T-helper 17 cell (primary cell): ENCODE results near the gene RXRA. TPM values are rescaled to one million over a fixed set of nuclear protein-coding genes. Genes with fewer than 3 reads are reported as not detected.

Source experiments
- ATAC-seq: fragments of 150-1000 bp; cut with Tn5 transposase; 2 replicates; pipeline ENCODE4 v1.10.0; 2021; ENCODE audit warnings: mild to moderate bottlenecking, moderate library complexity
- DNase-seq, 3 donors: peaks; one replicate each; pipeline versions ENCODE4 v3.0.0 to v3.0.0-alpha.2; 2020 to 2021
- H3K9me3 ChIP-seq: one replicate; pipeline ENCODE4 v1.7.0; 2013; ENCODE audit warnings: low read length, mild to moderate bottlenecking; ENCODE audit not compliant: control insufficient read depth, poor library complexity, severe bottlenecking
- H3K27ac Mint-ChIP-seq: one replicate; pipeline ENCODE4 v1.8.0; 2022; ENCODE audit warnings: mild to moderate bottlenecking, moderate library complexity, mixed read lengths
- H3K27me3 Mint-ChIP-seq: one replicate; pipeline ENCODE4 v1.8.0; 2022; ENCODE audit warnings: mixed read lengths
- H3K36me3 Mint-ChIP-seq: one replicate; pipeline ENCODE4 v1.8.0; 2022; ENCODE audit warnings: low read depth, mixed read lengths
- H3K4me1 Mint-ChIP-seq: one replicate; pipeline ENCODE4 v1.8.0; 2022; ENCODE audit warnings: mild to moderate bottlenecking, mixed read lengths
- H3K4me3 Mint-ChIP-seq: one replicate; pipeline ENCODE4 v1.8.0; 2022; ENCODE audit warnings: mild to moderate bottlenecking, moderate library complexity, mixed read lengths
- total RNA-seq, 4 donors: library from RNA in 2 of 4; stranded (reverse) in 2 of 4; gene quantifications; one replicate each; pipeline ENCODE4 v1.2.3 and lab custom pipeline; 2022 to 2026

RXRA gene
- total RNA-seq, 2 donors from 2014 or later, result 7.5 to 10.6 TPM

DNA sequence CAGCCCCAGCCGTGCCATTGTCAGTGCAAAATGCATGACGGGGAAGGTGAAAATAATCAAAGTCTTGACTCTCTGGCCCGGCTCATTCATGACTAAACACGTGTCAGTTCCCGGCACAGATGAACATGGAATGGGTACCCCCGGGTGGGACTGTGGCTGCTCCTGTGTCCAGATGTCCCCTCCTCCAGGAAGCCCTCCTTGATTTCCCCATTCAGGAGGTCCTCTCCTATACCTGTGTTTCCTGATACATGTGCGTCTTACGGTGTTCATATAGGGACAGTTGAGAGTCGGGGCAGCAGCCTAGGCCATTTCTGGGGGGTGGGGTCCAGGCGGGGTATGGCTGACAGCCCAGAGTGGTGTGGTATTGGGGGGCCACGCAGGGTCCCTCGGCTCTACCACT lies 19.5 kb downstream of the RXRA start:
- no peak overlapping the region for H3K27ac Mint-ChIP-seq

GRCh38 chr9:134346151-134346550 lies 19.9 kb downstream of the RXRA start:
- H3K9me3 ChIP-seq, result no peaks in the 10 kb centered on the region
- Mint-ChIP-seq H3K4me1 (peaks cover 23% of the 10 kb centered on the region), H3K27ac (no peak overlapping the region), H3K27me3 (no peaks in the 10 kb centered on the region), H3K4me3 (no peak overlapping the region), H3K36me3 (no peaks in the 10 kb centered on the region)
- ATAC-seq, result no peak
- no peak for DNase-seq

More for the DNA sequence above, 19.5 kb downstream of the RXRA start:
- no peak for DNase-seq
- no peaks in the 10 kb centered on the region for H3K9me3 ChIP-seq
- H3K27me3 Mint-ChIP-seq, result no peaks in the 10 kb centered on the region
- H3K36me3 Mint-ChIP-seq, result no peaks in the 10 kb centered on the region
- no peak overlapping the region for H3K4me3 Mint-ChIP-seq
- no peak for ATAC-seq
- peaks cover 23% of the 10 kb centered on the region for H3K4me1 Mint-ChIP-seq

GRCh38 chr9:134346840-134347583 lies 20.8 kb downstream of the RXRA start:
- ATAC-seq (no peak), DNase-seq (no peak)
- no peak overlapping the region for H3K27ac Mint-ChIP-seq
- H3K4me1 Mint-ChIP-seq, result peaks cover 27% of the 10 kb centered on the region
- H3K9me3 ChIP-seq, result no peaks in the 10 kb centered on the region
- H3K36me3 Mint-ChIP-seq, result no peaks in the 10 kb centered on the region
- H3K4me3 Mint-ChIP-seq, result no peak overlapping the region
- H3K27me3 Mint-ChIP-seq, result no peaks in the 10 kb centered on the region

DNA sequence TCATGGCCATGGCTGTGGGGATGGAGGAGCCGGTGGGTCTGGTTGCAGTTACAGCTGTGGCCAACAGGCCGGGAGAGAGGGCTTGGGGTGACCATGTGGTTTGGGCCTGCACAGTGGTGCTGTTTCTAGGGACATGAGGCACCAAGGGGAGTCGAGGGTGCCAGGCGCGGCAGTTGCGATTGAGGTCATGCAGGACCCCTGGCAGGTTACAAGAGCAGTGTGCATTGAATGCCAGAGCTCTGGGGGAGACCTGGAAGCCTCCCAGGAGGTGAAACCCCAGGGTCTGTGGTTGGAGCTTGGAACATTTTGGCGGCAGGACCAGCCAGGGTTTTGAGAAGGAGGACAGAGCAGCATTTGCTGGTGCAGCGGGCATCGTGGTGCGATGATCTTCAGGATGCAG lies 21.7 kb downstream of the RXRA start:
- H3K9me3 ChIP-seq, result no peaks in the 10 kb centered on the region
- ATAC-seq (no peak), DNase-seq (no peak)
- H3K4me1 Mint-ChIP-seq, result peaks cover 24% of the 10 kb centered on the region
- H3K27me3 Mint-ChIP-seq, result no peaks in the 10 kb centered on the region
- no peak overlapping the region for H3K27ac Mint-ChIP-seq
- no peaks in the 10 kb centered on the region for H3K36me3 Mint-ChIP-seq
- no peak overlapping the region for H3K4me3 Mint-ChIP-seq

DNA sequence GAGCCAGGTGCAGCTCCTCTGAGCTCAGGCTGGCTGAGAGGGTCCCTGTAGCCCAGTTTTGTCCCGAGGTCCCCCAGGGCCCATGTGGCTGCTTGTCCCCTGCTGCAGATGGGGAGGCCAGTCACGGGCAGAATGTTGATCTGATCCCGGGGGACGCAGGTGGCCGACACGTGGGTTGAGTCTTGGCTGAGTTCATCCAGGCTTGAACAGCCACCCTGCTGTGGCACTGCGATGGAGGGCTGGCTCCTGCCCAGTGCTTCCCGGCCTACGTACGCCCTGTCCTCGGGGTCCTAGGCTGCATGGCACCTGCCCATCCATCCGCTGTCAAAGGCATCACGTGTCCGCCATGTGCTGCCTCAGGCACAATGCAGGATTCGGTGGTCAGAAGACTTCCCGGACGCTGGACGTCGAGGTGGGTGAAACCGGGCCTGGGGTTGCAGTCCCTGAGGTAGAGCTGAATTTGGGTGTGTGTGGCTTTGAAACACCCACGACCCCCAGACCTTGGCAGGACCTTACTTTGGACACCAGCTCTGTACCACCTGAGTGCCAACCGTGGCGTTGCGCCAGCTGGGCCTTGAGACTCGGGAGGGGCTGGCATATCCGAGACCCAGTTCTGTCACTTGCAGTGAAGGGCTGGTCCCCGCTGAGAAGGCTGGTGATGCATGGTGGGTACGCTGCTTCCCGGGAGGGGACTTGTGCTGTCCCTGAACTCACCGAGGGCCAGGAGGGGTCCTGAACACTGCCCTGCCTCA lies 22.3 kb downstream of the RXRA start:
- H3K27ac Mint-ChIP-seq, result no peak overlapping the region

DNA sequence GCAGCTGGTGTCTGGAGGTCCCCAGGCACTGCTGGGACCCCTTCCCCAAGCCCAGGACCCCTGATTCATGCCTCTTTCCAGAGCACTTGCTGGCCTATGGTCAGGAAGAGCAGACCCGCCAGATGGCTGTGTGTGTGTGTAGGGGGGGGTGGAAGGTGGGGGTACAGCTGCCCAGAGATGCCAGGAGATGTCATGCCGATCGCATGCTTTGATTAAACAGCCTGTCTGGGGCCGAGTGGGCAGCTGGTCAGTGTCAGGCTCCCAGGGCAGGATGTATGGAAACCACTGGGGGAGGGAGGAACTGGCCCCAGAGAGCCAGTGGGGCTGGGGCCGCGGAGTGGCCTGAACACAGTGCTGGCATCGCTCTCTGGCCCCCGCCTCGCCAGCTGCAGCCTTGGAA lies 23.7 kb downstream of the RXRA start:
- ATAC-seq (no peak), DNase-seq (no peak)
- Mint-ChIP-seq H3K4me1 (peaks cover 10% of the 10 kb centered on the region), H3K27ac (no peak overlapping the region), H3K27me3 (no peaks in the 10 kb centered on the region), H3K36me3 (no peaks in the 10 kb centered on the region), H3K4me3 (no peak overlapping the region)
- H3K9me3 ChIP-seq, result no peaks in the 10 kb centered on the region

More for the DNA sequence above, 22.3 kb downstream of the RXRA start:
- ATAC-seq (no peak), DNase-seq (no peak)
- Mint-ChIP-seq H3K4me1 (peaks cover 20% of the 10 kb centered on the region), H3K36me3 (no peaks in the 10 kb centered on the region), H3K27me3 (no peaks in the 10 kb centered on the region), H3K4me3 (no peak overlapping the region)
- no peaks in the 10 kb centered on the region for H3K9me3 ChIP-seq

DNA sequence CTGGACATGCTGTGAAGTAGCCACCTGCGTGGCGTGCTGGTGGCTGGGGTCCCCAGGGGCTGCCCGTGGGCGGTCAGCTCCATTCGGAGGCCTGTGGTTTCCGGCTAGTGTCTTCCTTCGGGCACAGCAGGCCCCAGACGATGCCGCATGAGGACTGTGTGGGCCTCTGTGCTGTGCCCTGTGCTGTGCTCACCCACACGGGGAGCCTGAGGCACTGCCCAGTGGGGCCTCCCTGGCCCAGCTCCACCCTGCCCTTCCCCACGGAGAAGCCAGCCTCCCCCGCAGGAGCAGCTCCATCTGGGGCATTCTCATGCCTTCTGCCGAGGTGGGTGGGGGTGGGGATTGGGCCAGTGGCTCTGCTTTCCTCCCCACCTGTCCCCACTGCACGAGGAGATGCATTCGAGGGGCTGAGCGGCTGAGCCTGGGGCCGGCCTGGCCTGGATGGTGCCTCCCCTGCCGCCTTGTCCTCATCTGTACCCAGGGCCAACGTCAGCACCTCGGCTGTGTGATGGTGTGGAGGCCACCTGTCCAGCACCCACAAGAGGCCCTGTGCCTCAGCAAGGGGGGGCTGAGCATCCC lies 24.2 kb downstream of the RXRA start:
- H3K9me3 ChIP-seq, result no peaks in the 10 kb centered on the region
- no peaks in the 10 kb centered on the region for H3K36me3 Mint-ChIP-seq
- ATAC-seq (no peak), DNase-seq (no peak)
- H3K27ac Mint-ChIP-seq, result no peak overlapping the region
- H3K4me3 Mint-ChIP-seq, result no peak overlapping the region
- peaks cover 10% of the 10 kb centered on the region for H3K4me1 Mint-ChIP-seq
- no peaks in the 10 kb centered on the region for H3K27me3 Mint-ChIP-seq

- Mint-ChIP-seq H3K27ac (no peak overlapping the region), H3K4me1 (peaks cover 6% of the 10 kb centered on the region), H3K4me3 (no peak overlapping the region), H3K27me3 (no peaks in the 10 kb centered on the region), H3K36me3 (no peaks in the 10 kb centered on the region)
- ATAC-seq (no peak), DNase-seq (no peak)
- no peaks in the 10 kb centered on the region for H3K9me3 ChIP-seq
Observed at GRCh38 chr9:134351606-134352176, 25.4 kb downstream of the RXRA start.

GRCh38 chr9:134352247-134352933 lies 26.1 kb downstream of the RXRA start:
- DNase-seq, result no peak
- Mint-ChIP-seq H3K4me3 (no peak overlapping the region), H3K27ac (no peak overlapping the region), H3K27me3 (no peaks in the 10 kb centered on the region), H3K36me3 (no peaks in the 10 kb centered on the region), H3K4me1 (peaks cover 6% of the 10 kb centered on the region)
- no peaks in the 10 kb centered on the region for H3K9me3 ChIP-seq
- no peak for ATAC-seq

DNA sequence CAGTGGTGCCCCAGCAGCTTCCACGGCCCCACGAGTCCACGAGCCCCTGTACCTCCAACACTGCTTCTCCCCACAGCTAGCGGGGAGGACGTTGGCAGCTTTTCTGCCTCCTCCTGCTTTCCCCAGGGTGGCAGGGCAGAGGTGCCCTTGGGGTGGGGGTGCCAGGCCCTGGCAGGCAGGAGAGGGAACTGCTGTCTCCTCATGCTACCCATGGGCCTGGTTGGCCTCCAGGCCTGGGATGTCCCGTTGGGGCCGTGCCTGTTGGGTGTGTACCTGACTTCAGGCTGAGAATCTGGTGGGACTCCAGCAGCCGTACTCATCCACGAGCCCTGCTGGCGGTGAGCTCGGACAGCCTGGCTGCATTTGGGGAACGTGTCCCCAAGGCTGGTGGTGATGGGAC lies 27.3 kb downstream of the RXRA start:
- no peaks in the 10 kb centered on the region for H3K9me3 ChIP-seq
- Mint-ChIP-seq H3K27ac (no peak overlapping the region), H3K36me3 (no peaks in the 10 kb centered on the region), H3K4me3 (no peak overlapping the region), H3K27me3 (no peaks in the 10 kb centered on the region), H3K4me1 (peaks cover 6% of the 10 kb centered on the region)
- DNase-seq (no peak), ATAC-seq (no peak)

DNA sequence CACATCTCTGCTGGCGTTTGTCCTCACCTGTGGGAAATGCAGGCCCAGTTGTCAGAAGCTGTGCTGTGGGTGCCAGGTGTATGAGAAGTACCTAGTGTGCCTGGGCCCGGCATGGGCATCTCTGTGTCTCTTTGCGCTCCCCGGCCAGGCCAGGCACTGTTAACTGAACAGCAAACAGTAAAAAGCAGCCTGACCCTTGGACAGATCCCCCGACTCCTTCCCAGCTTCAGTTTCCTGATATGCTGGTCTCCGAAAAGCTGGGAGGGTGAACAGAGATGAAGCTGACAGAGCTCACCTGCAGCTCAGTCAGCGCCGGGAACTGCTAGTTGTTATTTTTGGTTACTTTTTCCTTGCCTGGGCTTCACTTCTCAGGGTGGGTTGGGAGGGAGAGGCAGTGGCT lies 28.9 kb downstream of the RXRA start:
- Mint-ChIP-seq H3K27ac (no peak overlapping the region), H3K27me3 (no peaks in the 10 kb centered on the region), H3K36me3 (no peaks in the 10 kb centered on the region), H3K4me3 (no peak overlapping the region), H3K4me1 (peaks cover 6% of the 10 kb centered on the region)
- H3K9me3 ChIP-seq, result no peaks in the 10 kb centered on the region
- DNase-seq, result no peak
- no peak for ATAC-seq

DNA sequence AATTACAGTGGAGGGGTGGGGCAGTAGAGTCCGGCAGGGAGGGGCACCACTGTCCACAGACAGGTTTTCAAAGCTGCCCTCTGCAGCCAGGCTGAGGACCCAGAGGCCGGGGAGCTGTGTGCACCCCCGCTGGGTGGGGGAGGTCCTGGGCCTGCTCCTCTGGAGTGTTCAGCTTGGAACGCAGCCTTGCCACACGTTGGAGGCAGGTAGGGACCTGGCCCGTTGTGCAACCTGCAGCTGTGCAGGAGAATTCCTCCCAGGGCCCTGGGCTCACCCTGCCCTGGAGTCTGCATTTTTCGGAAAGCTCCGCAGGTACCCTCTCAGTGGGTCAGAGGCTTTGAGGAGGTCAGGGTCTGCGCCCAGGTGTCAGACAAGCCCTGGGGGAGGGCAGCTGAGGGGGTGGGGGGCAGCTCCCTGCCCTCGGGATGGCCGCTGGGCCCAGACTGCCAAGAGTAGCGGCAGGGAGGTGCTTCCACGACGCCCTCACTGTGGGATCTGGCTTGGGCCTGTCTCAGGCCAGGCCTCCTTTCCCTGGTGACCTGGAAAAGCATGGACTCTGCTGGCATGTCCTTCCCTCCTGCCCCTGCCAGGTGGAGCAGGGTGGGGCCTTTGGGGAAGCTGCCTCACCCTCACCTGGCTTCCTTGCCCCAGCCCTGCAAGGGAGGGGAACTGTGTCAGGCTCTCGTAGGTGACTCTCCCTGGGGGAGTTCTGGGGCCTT lies 29.5 kb downstream of the RXRA start:
- Mint-ChIP-seq H3K36me3 (no peaks in the 10 kb centered on the region), H3K27ac (no peak overlapping the region), H3K27me3 (no peaks in the 10 kb centered on the region), H3K4me3 (no peak overlapping the region), H3K4me1 (peaks cover 8% of the 10 kb centered on the region)
- no peak for ATAC-seq
- H3K9me3 ChIP-seq, result no peaks in the 10 kb centered on the region
- DNase-seq, result no peak
